DMS53 treated with DMSO at 0.1 percent for 48 hours (cell line): ENCODE measurements around the gene APOBEC3H.

ENCODE experiments used
- DNase-seq: peaks from one replicate; lab custom pipeline; 2025; ENCODE audit not compliant: unreplicated experiment; lab: John Stamatoyannopoulos, UW

Gene APOBEC3H

DNA sequence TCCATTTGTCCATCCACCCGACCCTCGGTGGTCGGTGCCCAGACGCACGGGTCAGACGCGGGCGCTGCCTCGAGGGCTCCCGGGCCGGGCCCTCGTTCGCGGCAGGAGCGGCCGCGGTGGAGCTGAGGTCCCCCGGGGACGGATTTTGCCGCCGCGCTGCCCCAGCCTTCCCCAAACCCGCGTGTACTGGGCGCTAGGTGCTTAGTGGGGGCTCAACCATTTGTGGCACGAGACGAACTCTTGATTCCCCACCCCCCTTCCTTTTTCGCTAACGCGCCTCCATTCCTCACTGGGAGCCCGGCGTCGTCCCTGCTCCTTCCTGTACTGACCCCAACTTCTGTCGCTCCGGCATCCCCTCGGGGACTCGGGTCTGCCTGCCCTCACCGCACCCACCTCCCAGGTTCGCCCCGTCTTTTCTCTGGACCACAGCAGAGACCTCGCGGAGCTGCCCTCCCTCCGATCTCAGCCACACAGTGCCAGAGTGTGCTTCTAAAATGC is 56.2 kb downstream of the APOBEC3H start:
- DNase-seq: no peak
